ENCODE measurements around the gene MTPN.

GRCh38 chr7:135884495-135885232 lies 92.5 kb downstream of the MTPN start:
- TF ChIP-seq CTCF (IDR thresholded peaks at IDR 0.05; ENCODE audit: low read length) (no peak), EZH2 (optimal IDR thresholded peaks at IDR 0.05; ENCODE audit: low read depth, low read length) (no peak)

Data from MM.1S (cell line).